Epithelial cell of proximal tubule (primary cell): ENCODE data around the gene CD99L2. TPM values are rescaled to one million over a fixed set of nuclear protein-coding genes. Genes with fewer than 3 reads are reported as not detected.
A peak's percentile ranks its signal among the peaks of the same experiment; 100 is the strongest.

ENCODE experiments used
- DNase-seq: peaks from one replicate; pipeline ENCODE4 v3.0.0-alpha.2; 2011; ENCODE audit warnings: low read depth
- H3K4me3 ChIP-seq: 2 replicates; pipeline ENCODE4 v1.5.1; 2011; ENCODE audit warnings: low read depth, mild to moderate bottlenecking, low read length
- CTCF ChIP-seq: conservative IDR thresholded peaks from 2 replicates; pipeline ENCODE4 v1.5.1; 2012; ENCODE audit warnings: low read depth, mild to moderate bottlenecking, low read length
- total RNA-seq: library from RNA; depleted of rRNA; stranded (reverse); fragments of >200 nt; gene quantifications from 2 replicates; pipeline ENCODE4 v1.2.3, GENCODE V29; 2015

CD99L2 gene
- total RNA-seq, 1 donor from 2014 or later, result 32.5 TPM

- TF ChIP-seq CTCF, result no peak
- DNase-seq, result no peak
- H3K4me3 ChIP-seq, result no peak overlapping the region
Observed at GRCh38 chrX:150846130-150846529, 52.3 kb downstream of the CD99L2 start.

GRCh38 chrX:150845091-150845490, 53.4 kb downstream of the CD99L2 start:
- no peak for DNase-seq
- H3K4me3 ChIP-seq, result no peak overlapping the region
- TF ChIP-seq CTCF, result no peak

- H3K4me3 ChIP-seq, result no peak overlapping the region
- DNase-seq, result peak; percentile 2
- TF ChIP-seq CTCF, result no peak
Observed at GRCh38 chrX:150844016-150844415, 54.5 kb downstream of the CD99L2 start.

GRCh38 chrX:150842198-150842685, 56.2 kb downstream of the CD99L2 start:
- H3K4me3 ChIP-seq, result no peak overlapping the region
- TF ChIP-seq CTCF, result no peak
- DNase-seq, result no peak

GRCh38 chrX:150841456-150842197, 56.8 kb downstream of the CD99L2 start:
- no peak overlapping the region for H3K4me3 ChIP-seq
- DNase-seq, result no peak
- no peak for TF ChIP-seq CTCF

GRCh38 chrX:150837845-150838244, 60.6 kb downstream of the CD99L2 start:
- DNase-seq, result no peak
- TF ChIP-seq CTCF, result no peak
- H3K4me3 ChIP-seq, result no peak overlapping the region

GRCh38 chrX:150834695-150835094, 63.8 kb downstream of the CD99L2 start:
- DNase-seq, result no peak
- TF ChIP-seq CTCF, result no peak
- H3K4me3 ChIP-seq, result no peak overlapping the region
